GM18519 (cell line): ENCODE results near the gene UBE2E3.

Experiments used
- ATAC-seq: cut with Tn5 transposase; IDR thresholded peaks from one replicate; pipeline ENCODE4 v1.9.1; 2021; ENCODE audit warnings: mild to moderate bottlenecking, moderate library complexity; ENCODE audit not compliant: unreplicated experiment, low FRiP score

UBE2E3 gene

DNA sequence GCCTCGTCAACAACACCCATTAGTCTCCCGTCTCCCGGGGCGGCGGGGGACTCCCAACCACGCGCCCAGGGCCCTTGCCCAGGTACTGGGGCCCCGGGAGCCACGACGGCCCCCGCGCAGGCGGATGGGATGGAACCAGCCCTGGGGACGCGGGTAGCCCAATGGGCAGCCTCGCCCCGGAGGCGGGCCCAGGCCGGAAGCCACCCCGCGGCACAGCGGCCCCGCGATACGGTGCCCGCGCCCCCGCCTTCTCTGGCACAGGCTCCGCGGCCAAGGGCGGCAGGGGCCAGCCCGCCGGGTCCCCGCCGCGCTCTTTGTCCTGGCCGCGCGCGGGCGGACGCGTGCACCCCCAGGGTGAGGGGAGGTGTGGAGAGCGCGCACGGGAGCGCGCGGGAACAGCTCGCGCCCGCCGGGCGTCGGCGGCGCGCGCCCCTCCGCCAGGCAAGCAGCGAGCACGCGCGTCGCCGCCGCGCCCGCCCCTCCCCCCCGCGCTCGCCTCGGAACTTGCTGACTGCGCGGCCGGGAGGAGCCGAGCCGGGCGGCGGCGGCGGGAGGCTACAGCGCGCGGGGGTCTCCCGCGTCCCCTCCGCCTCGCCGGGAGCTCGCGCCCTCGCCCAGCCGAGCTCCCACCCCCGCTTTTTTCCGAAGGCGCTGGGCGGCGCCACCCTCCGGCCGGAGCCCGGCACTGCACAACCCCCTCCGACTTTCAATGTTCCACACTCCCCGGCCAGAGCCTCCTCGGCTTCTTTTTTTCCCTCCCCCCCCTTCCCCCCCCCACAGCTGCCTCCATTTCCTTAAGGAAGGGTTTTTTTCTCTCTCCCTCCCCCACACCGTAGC, at the start of gene UBE2E3:
Gene UBE2E3 (plus strand): TSS at position 500 of the 837 bp plus-strand sequence. CDS start 1,438 bp downstream, outside the sequence.
- ATAC-seq: peak; percentile 64

GRCh38 chr2:180931841-180932240, 48.6 kb upstream of the UBE2E3 start:
- ATAC-seq: no peak

DNA sequence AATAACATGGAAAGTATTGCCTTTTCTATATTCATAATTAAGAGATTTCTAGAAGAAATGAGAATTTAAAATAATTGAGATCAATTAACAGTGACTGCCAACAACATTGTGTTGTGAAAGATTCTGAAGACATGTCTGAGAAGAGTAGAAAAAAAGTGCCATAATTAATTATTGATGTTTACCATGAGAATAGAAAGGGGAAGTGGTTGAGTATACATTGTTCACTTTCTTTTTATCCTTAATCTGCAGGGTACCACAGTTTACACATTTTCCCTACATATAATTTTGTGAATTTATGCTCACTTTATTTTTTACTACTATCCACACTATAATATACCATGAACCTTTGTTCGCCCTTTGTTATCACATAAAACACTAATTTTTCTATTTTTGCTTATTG, 47.1 kb upstream of the UBE2E3 start:
- no peak for ATAC-seq

GRCh38 chr2:180934911-180935310, 45.5 kb upstream of the UBE2E3 start:
- no peak for ATAC-seq

GRCh38 chr2:180937480-180937879, 42.9 kb upstream of the UBE2E3 start:
- peak; percentile 79 for ATAC-seq

- ATAC-seq: peak; percentile 58
Observed at GRCh38 chr2:180938451-180938850, 42.0 kb upstream of the UBE2E3 start.

DNA sequence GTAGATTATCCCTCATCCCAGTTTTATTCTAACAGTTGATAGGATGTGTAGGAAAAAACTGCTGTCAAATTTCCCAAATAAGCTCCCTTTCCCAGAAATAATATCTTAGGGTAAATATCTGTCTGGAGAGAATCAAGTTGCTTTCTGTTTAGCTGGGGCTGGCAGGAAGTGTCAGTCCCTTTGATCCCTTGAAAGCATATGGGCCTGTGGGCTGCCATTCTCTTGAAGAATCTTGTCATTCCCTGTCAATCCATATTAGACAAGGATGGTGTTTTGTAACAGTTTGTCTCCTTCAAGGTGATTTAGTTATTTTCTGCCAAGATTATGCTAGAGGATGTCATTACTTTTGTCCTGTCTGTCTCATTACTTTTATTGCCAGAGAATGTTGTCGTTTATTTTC, 37.1 kb upstream of the UBE2E3 start:
- ATAC-seq: no peak

DNA sequence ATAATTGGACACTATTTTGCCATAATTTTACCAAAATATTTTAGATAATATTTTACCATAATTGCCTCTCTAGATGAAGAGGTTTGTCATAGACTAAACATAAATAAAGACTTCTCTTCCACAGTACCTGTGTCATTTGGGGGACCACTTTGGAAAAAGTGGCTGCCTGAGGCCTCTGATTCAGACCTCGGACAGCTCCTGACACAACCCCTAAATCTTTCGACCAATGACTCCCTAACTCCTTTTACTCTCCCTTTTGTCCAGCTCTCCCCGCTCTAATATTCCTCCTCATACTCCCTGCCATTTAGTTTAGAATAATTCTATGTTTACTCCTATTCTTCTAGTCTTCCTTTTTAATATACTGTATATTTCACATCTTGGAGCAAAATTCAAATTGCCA, 36.0 kb upstream of the UBE2E3 start:
- ATAC-seq: no peak

- no peak for ATAC-seq
Observed at GRCh38 chr2:180947208-180947689, 33.2 kb upstream of the UBE2E3 start.

DNA sequence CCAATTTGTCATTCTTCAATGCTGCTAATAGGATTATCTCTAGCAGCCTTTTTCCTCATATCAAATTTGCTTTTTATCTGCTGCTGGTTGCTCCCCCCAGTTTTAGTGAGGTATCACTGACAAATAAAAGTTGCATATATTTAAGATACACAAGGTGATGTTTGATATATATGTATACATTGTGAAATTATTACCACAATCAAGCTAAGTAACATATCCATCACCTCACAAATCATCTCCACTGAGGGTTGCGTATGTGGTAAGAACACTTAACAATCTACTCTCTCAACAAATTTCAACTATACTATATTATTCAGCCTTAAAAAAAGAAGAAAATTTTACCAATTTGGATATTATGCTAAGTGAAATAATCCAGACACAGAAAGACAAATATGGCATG, 30.5 kb upstream of the UBE2E3 start:
- no peak for ATAC-seq

DNA sequence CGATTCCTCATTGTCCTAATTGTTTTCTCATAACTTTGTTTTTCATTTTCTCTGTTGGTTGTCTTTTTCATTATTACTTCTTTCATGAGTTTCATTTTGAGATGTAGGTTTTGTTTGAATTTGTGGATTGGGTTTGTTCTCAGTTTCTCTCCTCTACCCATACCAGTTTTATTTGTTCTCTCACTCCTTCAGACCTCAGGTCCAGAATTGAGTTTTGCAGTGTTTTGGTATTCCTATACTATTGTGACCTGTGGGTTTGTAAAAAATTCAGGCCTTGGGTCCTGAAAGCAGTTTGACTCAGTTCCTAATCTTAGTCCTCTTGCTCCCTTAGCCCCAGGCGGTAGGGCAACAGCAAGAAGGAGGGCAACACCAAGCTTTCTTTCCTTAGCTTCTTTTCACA, 28.3 kb upstream of the UBE2E3 start:
- no peak for ATAC-seq

DNA sequence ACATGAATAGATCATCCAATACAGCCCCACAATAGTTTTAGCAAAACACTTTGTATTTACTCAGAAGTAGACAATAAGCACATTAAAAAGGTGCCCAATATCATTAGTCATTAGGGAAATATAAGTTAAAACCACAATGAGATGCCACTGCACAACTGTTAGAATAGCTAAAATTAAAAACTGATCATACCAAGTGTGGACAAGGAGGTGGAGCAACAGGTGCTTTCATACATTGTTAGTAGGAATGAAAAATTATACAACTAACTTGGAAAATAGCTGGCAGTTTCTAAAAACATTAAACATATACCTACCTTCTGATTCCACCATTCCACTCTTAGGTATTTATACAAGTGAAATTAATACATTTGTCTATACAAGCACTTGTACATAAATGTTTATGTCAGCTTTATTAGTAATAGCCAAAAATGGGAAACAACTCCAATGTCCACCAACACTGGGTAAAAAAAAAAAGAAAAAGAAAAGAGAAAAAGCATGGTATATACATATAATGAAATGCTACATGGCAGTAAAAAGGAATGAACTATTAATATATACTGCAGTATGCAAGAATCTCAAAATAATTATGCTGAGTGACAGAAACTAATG, 27.6 kb upstream of the UBE2E3 start:
- ATAC-seq: no peak

- ATAC-seq: no peak
Observed at GRCh38 chr2:180953550-180953949, 26.9 kb upstream of the UBE2E3 start.

GRCh38 chr2:180955101-180955500, 25.3 kb upstream of the UBE2E3 start:
- ATAC-seq: no peak

GRCh38 chr2:180959787-180960186, 20.6 kb upstream of the UBE2E3 start:
- ATAC-seq: no peak

- no peak for ATAC-seq
Observed at GRCh38 chr2:180960982-180961381, 19.4 kb upstream of the UBE2E3 start.

- no peak for ATAC-seq
Observed at GRCh38 chr2:180962727-180963314, 17.6 kb upstream of the UBE2E3 start.

DNA sequence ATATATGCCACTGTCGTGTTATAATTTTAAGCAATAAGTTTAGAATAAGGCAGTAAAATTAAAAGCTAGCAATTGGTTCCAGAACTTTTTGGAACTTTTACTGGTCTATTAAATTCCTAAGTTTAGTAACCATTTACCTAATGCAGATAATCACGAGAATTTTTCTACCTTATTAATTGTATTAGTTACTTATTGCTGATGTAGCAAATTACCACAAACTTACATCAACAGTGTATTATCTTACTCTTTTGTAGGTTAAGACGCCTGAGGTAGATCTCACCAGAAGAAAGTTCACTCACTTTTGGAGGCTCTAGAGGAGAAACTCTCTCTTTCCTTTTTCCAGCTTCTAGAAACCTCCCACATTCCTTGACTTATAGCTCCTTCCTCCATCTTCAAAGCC, 14.0 kb upstream of the UBE2E3 start:
- no peak for ATAC-seq

DNA sequence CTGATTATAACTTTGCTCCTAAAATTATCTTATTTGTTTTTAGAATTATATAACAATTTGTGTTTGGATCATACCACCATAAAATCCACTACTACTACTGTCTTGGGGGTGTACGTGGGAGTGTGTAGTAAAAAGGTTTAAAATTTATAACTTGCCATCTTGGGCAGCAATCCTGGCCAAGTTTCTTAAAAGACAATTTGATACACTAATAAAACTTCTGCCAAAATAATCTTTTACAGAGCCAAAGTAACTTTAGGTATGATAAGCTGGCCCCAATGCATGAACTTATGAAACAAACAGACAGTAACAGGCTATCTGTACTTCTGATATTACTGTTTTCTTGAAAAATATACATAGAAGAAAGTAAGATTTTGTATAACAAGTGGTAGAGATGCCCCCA, 11.3 kb upstream of the UBE2E3 start:
- no peak for ATAC-seq

GRCh38 chr2:180970016-180970415, 10.4 kb upstream of the UBE2E3 start:
- ATAC-seq: no peak

- no peak for ATAC-seq
Observed at GRCh38 chr2:180971811-180972210, 8.6 kb upstream of the UBE2E3 start.

- no peak for ATAC-seq
Observed at GRCh38 chr2:180975585-180975984, 4.8 kb upstream of the UBE2E3 start.
